Smooth muscle cell (in vitro differentiated cells): ENCODE data around the gene FUZ. TPM values are rescaled to one million over a fixed set of nuclear protein-coding genes. Genes with fewer than 3 reads are reported as not detected.

Experiments
- DNase-seq: peaks from one replicate; lab custom pipeline; 2025; ENCODE audit not compliant: unreplicated experiment; lab: John Stamatoyannopoulos, UW
- H2AFZ ChIP-seq: fragments of 200-600 bp; sonication (generic); 2 replicates; pipeline ENCODE4 v1.6.0; 2016; ENCODE audit warnings: antibody characterized with exemption, low read depth, mild to moderate bottlenecking
- H3F3A ChIP-seq: fragments of 200-600 bp; sonication (generic); 2 replicates; pipeline ENCODE4 v1.6.0; 2017; ENCODE audit warnings: antibody characterized with exemption, low read depth
- H3K27ac ChIP-seq: fragments of 200-600 bp; sonication (generic); 2 replicates; pipeline ENCODE4 v1.5.1; 2016; ENCODE audit warnings: low read depth, mild to moderate bottlenecking
- H3K27me3 ChIP-seq: fragments of 200-600 bp; sonication (generic); 2 replicates; pipeline ENCODE4 v1.6.1; 2016; ENCODE audit warnings: low read depth, mild to moderate bottlenecking
- H3K36me3 ChIP-seq: fragments of 200-600 bp; sonication (generic); 2 replicates; pipeline ENCODE4 v1.5.1; 2016; ENCODE audit warnings: low read depth
- H3K4me1 ChIP-seq: fragments of 200-600 bp; sonication (generic); 2 replicates; pipeline ENCODE4 v1.5.1; 2016; ENCODE audit warnings: low read depth
- H3K4me2 ChIP-seq: fragments of 200-600 bp; sonication (generic); 2 replicates; pipeline ENCODE4 v1.6.0; 2016; ENCODE audit warnings: mild to moderate bottlenecking
- H3K4me3 ChIP-seq: fragments of 200-600 bp; sonication (generic); 2 replicates; pipeline ENCODE4 v1.5.1; 2016; ENCODE audit warnings: mild to moderate bottlenecking
- H3K79me2 ChIP-seq: fragments of 200-600 bp; sonication (generic); 2 replicates; pipeline ENCODE4 v1.6.0; 2016; ENCODE audit warnings: low read depth, mild to moderate bottlenecking
- H3K9ac ChIP-seq: fragments of 200-600 bp; sonication (generic); 2 replicates; pipeline ENCODE4 v1.6.0; 2016; ENCODE audit warnings: low read depth
- H3K9me3 ChIP-seq: fragments of 200-600 bp; sonication (generic); replicated peaks from 2 replicates; pipeline ENCODE4 v1.5.1; 2016; ENCODE audit warnings: low read depth
- H4K20me1 ChIP-seq: fragments of 200-600 bp; sonication (generic); 2 replicates; pipeline ENCODE4 v1.6.0; 2016; ENCODE audit warnings: low read depth
- WGBS: methylation state at CpG from one replicate; pipeline ENCODE4 v1.1.7; 2016; ENCODE audit warnings: low lambda C conversion rate; 5-methylcytosine and 5-hydroxymethylcytosine counted together
- polyA plus RNA-seq: library from polyadenylated mRNA; unstranded; fragments of >200 nt; fragmentation: Nextera tagmentation; extraction: Ambion mirVana; gene quantifications from 2 replicates; pipeline ENCODE4 v1.2.1, GENCODE V29; 2016
- total RNA-seq: library from RNA; depleted of rRNA; stranded (reverse); fragments of >200 nt; gene quantifications from 2 replicates; pipeline ENCODE4 v1.2.3, GENCODE V29; 2014
- TF ChIP-seq, protein P1 (sequence below): fragments of 200-600 bp; sonication (generic); IDR thresholded peaks from 2 replicates; pipeline ENCODE4 v1.5.1; 2017; ENCODE audit warnings: borderline replicate concordance, mild to moderate bottlenecking, antibody characterized with exemption; ENCODE audit not compliant: insufficient read depth, poor library complexity, severe bottlenecking

Gene FUZ
- total and polyA plus RNA-seq, 2 experiments from 2014 or later: 16.2 to 18.3 TPM

DNA sequence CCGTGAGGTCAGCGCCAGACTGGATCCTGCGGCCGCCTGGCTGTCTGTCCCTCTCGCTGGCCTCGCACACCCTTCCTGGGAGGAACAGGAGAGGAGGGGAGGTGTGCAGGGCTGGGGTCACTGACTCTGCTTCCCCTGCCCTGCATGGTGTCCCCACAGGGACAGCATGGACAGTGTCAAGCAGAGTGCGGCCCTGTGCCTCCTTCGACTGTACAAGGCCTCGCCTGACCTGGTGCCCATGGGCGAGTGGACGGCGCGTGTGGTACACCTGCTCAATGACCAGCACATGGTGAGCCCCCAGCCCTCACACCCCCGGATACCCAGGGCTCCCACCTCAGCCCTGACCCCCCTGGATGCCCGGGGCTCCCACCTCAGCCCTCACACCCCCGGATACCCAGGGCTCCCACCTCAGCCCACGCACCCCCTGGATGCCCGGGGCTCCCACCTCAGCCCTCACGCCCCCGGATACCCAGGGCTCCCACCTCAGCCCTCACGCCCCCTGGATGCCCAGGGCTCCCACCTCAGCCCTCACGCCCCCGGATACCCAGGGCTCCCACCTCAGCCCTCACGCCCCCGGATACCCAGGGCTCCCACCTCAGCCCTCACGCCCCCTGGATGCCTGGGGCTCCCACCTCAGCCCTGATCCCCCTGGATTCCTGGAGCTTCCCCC is 21.2 kb downstream of the FUZ start:
- H3K36me3 ChIP-seq: no peaks in the 10 kb centered on the region
- H2AFZ ChIP-seq: no peak overlapping the region
- peaks cover 2% of the 10 kb centered on the region for H3F3A ChIP-seq
- H3K4me1 ChIP-seq: no peaks in the 10 kb centered on the region
- TF ChIP-seq, protein P1, sequence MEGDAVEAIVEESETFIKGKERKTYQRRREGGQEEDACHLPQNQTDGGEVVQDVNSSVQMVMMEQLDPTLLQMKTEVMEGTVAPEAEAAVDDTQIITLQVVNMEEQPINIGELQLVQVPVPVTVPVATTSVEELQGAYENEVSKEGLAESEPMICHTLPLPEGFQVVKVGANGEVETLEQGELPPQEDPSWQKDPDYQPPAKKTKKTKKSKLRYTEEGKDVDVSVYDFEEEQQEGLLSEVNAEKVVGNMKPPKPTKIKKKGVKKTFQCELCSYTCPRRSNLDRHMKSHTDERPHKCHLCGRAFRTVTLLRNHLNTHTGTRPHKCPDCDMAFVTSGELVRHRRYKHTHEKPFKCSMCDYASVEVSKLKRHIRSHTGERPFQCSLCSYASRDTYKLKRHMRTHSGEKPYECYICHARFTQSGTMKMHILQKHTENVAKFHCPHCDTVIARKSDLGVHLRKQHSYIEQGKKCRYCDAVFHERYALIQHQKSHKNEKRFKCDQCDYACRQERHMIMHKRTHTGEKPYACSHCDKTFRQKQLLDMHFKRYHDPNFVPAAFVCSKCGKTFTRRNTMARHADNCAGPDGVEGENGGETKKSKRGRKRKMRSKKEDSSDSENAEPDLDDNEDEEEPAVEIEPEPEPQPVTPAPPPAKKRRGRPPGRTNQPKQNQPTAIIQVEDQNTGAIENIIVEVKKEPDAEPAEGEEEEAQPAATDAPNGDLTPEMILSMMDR: no peak
- DNase-seq: no peak
- H3K27ac ChIP-seq: no peak overlapping the region
- no peak overlapping the region for H3K4me3 ChIP-seq
- no peaks in the 10 kb centered on the region for H3K9me3 ChIP-seq
- no peaks in the 10 kb centered on the region for H3K27me3 ChIP-seq
- 96% methylated on average over 18 of the region's 26 CpGs for WGBS
- H3K4me2 ChIP-seq: no peak overlapping the region
- peaks cover 35% of the 10 kb centered on the region for H4K20me1 ChIP-seq
- no peak overlapping the region for H3K9ac ChIP-seq
- peaks cover 3% of the 10 kb centered on the region for H3K79me2 ChIP-seq

DNA sequence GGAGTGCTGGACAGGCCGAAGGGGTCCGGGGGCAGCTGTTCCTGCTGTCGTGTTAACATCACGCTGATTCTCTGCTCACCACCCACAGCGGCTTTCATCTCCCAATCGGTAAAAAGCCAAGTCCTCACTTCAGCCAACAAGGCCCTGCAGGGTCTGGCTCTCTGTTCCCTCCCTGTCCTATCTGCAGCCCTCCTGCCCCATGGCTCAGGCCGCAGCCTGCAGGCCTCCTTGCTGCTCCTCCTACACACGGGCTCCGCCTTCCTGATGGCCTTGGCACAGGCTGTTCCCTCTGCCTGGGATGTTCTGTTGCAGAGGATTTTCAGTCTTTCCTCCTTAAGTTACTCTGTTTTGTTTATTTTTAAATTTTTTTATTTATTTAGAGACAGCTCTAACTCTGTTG is 22.2 kb downstream of the FUZ start:
- Histone ChIP-seq H4K20me1 (peaks cover 45% of the 10 kb centered on the region), H3K36me3 (no peaks in the 10 kb centered on the region), H3K27me3 (no peaks in the 10 kb centered on the region), H3K9me3 (no peaks in the 10 kb centered on the region), H3K4me3 (no peak overlapping the region), H3K4me2 (no peak overlapping the region), H3K27ac (no peak overlapping the region), H3K4me1 (no peaks in the 10 kb centered on the region), H2AFZ (no peak overlapping the region), H3K79me2 (peaks cover 3% of the 10 kb centered on the region), H3K9ac (no peak overlapping the region), H3F3A (peaks cover 6% of the 10 kb centered on the region)
- TF ChIP-seq, protein P1: no peak
- WGBS: 89% methylated on average over 9 of the region's 9 CpGs
- no peak for DNase-seq

DNA sequence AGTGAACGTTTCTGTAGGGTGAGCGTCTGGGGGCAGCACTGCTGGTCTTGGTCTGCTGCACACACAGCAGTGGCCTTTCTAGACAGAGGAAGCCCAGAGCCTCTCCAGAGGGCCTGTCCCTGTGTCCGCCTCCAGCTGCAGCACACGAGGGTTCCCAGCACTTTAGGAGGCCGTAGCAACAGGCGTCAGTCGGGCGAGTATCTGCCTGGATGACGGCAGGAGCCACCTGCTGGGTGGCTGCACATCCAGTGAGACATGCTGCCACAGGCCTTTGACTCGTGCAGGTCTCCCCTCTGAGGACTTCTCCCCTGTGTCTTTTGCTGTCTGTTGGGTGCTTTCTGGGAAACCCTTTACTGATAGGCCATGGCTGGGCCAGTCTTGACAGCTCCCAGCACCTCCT is 24.2 kb downstream of the FUZ start:
- no peak for DNase-seq
- Histone ChIP-seq H3K4me2 (no peak overlapping the region), H3K4me1 (no peaks in the 10 kb centered on the region), H3K9ac (no peak overlapping the region), H3K4me3 (no peak overlapping the region), H3K36me3 (peaks cover 3% of the 10 kb centered on the region), H3K27ac (no peak overlapping the region), H3F3A (peaks cover 19% of the 10 kb centered on the region), H3K9me3 (no peaks in the 10 kb centered on the region), H3K27me3 (no peaks in the 10 kb centered on the region), H2AFZ (no peak overlapping the region), H4K20me1 (peaks cover 47% of the 10 kb centered on the region), H3K79me2 (peaks cover 3% of the 10 kb centered on the region)
- WGBS: 92% methylated on average over 10 of the region's 10 CpGs
- TF ChIP-seq, protein P1: no peak

DNA sequence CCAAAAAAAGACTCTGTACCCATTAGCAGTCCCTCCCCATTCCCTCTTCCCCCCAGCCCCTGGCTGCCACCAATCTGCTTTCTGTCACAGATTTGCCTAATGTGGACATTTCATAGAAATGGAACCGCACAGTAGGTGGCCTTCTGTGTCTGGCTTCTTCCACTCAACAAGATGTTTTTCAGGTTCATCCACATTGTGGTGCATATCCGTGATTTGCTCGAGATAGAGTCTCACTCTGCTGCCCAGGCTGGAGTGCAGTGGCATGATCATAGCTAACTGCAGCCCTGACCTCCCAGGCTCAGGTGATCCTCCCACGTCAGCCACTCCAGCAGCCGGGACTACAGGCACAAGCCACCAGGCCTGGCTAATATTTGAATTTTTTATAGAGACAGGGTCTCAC is 25.3 kb downstream of the FUZ start:
- H3K36me3 ChIP-seq: peaks cover 8% of the 10 kb centered on the region
- 85% methylated on average over 5 of the region's 5 CpGs for WGBS
- DNase-seq: no peak
- H4K20me1 ChIP-seq: peaks cover 47% of the 10 kb centered on the region
- no peak overlapping the region for H3K4me2 ChIP-seq
- TF ChIP-seq, protein P1: no peak
- no peak overlapping the region for H3K27ac ChIP-seq
- H3K4me1 ChIP-seq: no peaks in the 10 kb centered on the region
- no peak overlapping the region for H2AFZ ChIP-seq
- no peak overlapping the region for H3K4me3 ChIP-seq
- H3K27me3 ChIP-seq: no peaks in the 10 kb centered on the region
- no peak overlapping the region for H3K9ac ChIP-seq
- no peaks in the 10 kb centered on the region for H3K9me3 ChIP-seq
- H3K79me2 ChIP-seq: peaks cover 3% of the 10 kb centered on the region
- peaks cover 24% of the 10 kb centered on the region for H3F3A ChIP-seq
